ENCODE results near the gene MATR3.
"Not testable (repeated sequence)": the region's sequence is repeated elsewhere in the genome, so short reads cannot be mapped to it uniquely, and the experiment has no call there.

MATR3 gene, protein sequence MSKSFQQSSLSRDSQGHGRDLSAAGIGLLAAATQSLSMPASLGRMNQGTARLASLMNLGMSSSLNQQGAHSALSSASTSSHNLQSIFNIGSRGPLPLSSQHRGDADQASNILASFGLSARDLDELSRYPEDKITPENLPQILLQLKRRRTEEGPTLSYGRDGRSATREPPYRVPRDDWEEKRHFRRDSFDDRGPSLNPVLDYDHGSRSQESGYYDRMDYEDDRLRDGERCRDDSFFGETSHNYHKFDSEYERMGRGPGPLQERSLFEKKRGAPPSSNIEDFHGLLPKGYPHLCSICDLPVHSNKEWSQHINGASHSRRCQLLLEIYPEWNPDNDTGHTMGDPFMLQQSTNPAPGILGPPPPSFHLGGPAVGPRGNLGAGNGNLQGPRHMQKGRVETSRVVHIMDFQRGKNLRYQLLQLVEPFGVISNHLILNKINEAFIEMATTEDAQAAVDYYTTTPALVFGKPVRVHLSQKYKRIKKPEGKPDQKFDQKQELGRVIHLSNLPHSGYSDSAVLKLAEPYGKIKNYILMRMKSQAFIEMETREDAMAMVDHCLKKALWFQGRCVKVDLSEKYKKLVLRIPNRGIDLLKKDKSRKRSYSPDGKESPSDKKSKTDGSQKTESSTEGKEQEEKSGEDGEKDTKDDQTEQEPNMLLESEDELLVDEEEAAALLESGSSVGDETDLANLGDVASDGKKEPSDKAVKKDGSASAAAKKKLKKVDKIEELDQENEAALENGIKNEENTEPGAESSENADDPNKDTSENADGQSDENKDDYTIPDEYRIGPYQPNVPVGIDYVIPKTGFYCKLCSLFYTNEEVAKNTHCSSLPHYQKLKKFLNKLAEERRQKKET

DNA sequence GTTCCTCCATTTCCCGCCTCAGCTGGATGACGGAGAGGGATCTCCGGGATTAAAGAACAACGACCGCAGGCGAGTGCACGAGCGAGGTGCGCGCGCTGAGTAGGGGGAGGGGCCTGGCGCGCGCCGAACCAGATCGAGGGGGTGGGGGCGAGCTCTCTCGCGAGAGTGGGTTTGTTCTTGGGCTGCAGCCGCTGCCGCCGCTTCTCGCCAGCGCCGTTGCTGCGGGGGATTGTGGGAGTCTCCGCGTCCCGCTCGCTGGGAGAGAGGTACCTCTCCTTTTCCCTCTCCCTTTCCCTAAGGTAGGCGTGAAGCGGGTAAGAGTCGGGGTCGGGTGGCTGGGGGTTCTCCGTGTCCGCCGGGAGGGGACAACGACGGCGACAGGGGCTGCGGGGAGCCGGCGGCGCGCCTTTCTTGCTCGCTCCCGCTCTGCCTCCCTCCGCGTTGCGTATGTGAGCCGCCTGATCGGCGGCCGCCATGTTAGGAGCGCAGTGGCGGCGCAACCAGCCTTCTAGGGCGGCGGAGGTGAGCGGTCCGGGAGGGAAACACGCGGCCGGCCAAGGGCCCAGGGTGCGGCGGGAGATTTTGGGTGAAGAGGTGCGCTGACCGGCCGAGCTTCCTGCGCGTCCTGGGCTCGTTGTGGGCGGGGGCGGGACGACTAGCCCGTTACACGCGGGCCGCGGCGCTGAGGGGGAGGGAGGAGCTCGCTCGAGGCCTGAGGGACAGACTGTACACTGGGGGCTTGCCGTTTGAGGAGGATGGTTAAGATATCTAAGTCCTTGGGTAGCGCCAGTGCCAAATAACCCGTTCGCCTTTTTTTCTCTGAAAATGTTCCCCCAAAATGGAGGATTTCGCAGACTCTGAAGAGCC, at the start of gene MATR3:
Gene MATR3 (plus strand): TSS at position 234 of the 867 bp plus-strand sequence. CDS start 13,676 bp downstream, outside the sequence.
- DNase-seq, result peak; percentile 95

DNA sequence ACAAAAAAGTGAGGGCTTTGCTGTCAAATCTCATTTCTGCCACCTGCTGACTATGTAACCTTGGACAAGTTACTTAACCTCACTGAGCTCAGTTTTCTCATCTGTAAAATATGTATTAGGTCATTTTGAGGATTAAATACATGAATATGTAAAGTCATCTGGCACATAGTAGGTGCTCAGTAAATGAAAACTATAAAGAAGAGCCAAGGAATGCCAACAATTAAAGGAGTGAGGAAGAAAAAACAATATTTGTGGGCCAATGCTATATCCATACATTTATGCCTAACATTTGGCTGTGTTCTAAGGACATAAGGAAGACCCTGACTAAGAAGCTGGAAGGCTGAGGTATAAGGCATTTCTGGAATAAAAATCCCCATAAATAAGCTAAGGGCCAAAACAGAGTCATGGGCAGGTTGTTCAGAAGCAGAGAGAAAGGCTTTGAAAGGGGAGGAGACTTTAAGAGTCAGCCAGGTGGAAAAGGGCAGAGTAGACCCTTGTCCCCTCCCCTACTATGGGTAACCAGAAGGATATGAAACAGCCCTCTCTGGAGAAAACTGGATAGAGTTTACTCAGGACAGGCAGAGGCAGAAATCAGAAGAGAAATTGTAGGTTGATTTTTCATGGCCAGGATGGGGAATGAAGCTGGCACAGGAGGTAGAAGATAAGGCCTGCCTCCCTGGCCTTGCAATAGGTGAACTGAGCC, 47.8 kb upstream of the MATR3 start:
- DNase-seq, result no peak

DNA sequence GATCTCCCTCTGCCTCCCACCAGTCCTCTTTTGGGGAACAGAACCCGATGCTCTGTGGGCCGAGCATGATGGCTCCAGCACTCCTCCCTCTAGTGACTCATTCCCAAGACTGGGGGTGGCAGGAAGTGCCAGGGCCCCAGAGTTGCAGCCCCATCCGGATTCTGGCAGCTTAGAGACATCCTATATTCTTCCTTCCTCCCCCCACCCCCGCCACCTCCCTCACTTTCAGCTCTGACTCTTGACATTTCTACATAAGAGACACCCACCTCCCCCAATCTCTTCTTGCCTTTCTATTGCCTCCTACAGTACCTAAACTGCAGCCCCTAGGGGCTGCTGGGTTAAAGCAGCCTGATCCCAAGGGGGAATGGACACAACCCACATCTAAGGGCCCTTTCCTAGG, 47.1 kb upstream of the MATR3 start:
- peak; percentile 92 for DNase-seq

DNA sequence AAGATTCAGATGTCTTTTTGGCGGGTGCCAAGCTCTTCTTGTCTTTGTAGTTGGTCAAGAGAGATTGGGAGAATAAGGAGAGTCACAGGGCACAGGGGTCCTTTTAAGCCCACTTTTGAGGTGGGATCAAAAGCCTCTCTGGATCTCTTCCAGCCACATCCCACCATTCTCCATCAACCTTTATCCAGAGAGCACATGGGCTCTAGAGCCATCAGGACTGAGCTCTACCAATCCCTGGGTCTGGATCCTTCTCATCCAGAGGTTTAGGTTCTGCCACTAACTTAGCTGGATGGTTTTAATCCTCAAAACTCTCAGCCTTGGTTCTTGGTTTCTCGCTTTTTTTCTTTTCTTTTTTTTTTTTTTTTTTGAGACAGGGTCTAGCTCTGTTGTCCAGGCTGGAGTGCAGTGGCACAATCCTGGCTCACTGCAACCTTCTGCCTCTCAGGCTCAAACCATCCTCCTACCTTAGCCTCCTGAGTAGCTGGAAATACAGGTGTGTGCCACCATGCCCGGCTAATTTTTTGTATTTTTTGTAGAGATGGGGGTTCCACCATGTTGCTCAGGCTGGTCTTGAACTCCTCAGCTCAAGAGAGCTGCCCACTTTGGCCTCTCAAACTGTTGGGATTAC, 44.6 kb upstream of the MATR3 start:
- no peak for DNase-seq

DNA sequence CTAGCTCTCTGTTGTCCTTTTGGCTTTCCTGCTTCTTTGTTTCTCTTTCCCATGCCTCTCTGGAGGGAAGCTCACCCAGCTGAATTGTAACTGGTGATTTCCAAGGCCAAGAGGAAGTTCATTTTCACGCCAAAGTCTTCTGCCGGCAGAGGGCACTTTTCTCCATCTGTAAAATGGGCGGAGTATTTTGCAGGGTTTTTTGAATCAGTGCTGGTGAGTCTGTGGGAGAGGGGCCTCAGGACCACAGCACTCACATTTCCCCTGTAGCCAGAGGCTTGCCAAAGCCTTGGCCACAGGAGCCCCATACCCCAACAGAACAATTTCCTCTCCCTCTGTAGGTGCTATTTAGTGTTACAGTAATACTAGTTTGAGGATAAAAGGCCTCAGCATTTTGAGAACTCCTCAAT, 42.3 kb upstream of the MATR3 start:
- DNase-seq, result peak; percentile 70

DNA sequence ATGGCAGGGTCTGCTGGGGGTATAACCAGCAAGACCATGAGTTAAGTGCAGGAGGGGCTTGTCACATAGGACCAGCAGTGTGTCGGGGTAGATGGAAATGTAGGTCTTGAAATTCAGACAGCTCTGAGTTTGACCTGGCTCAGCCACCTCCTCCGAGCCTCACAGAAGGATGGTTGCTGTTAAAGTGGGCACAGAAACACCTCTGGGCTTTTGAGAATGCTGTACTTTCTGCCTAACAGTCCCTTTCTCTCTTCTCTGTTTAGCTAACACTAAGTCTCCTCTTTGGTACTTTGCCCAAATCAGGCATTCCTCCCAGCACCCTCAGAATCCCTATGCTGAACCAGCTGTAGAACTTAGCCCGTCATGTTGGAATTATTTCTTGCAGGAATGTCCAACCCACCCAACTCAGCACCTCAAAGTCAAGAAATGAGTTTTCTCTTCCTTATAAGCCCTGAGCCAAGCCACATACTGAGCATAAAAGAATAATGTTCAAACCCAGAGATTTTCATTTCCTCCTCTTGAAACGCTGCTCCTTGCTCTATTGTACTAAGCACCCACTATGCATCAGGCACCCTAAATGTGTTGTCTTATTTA, 41.7 kb upstream of the MATR3 start:
- DNase-seq, result no peak

DNA sequence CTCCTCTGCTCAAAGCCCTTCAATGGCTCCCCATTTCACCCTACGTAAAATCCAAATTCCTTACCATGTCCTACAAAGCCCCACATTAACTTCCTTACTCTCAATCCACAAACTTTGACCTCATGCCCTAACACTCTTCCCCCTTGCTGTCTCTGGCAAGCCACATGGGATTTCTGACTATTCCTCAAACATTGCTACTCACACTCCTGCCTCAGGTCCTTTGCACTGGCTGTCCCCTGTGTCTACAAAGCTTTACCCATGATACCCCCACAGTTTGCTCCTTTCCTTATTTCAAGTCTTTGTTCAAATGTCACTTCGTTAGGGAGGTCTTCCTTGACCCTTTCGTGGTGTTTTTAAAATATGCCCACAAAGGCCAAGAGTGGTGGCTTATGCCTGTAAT, 40.4 kb upstream of the MATR3 start:
- no peak for DNase-seq

DNA sequence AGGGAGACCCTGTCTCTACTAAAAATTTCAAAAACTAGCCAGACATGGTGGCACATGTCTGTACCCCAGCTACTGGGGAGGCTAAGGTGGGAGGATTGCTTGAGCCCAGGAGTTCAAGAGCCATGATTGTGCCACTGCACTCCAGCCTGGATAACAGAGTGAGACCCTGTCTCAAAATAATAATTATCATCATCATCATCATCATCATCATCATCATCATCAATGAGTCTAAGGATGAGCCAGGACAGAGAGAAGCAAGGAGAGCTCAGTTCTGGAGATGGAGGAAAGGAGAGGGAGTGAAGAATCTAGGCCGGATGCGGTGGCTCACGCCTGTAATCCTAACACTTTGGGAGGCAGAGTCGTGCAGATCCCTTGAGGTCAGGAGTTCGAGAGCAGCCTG, 36.7 kb upstream of the MATR3 start:
- no peak for DNase-seq

DNA sequence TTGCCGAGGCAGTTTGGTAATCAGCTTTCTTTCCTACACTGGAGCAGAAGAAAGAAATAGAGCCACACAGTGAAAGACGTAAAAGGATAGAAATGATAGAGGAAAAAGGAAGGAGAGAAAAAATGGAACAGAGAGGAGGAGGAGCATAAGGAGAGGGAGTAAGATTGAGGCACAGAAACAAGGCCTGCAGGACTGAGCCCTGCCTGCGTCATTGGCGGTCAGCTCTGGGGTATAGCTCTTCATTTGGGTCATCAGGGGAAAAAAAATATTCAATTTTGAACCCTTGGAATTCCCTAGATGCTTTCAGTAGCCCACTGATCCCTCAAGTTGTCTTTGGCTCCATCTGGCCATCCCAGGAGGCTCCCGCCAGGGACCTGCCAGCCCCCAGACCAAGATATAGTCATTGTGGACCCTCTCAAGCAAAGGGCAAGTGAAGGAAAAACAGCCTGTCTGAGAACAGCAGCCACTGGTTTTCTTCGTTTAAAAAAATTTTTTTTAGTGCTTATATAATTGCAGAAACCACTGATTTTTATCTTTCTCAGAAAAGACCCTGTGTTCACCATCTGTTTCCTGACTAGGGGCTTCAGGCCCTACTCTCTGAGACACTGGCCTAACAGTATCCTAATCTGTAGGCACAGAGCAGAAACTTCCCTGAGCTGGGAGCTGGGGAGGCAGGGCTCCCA, 31.3 kb upstream of the MATR3 start:
- DNase-seq, result no peak

DNA sequence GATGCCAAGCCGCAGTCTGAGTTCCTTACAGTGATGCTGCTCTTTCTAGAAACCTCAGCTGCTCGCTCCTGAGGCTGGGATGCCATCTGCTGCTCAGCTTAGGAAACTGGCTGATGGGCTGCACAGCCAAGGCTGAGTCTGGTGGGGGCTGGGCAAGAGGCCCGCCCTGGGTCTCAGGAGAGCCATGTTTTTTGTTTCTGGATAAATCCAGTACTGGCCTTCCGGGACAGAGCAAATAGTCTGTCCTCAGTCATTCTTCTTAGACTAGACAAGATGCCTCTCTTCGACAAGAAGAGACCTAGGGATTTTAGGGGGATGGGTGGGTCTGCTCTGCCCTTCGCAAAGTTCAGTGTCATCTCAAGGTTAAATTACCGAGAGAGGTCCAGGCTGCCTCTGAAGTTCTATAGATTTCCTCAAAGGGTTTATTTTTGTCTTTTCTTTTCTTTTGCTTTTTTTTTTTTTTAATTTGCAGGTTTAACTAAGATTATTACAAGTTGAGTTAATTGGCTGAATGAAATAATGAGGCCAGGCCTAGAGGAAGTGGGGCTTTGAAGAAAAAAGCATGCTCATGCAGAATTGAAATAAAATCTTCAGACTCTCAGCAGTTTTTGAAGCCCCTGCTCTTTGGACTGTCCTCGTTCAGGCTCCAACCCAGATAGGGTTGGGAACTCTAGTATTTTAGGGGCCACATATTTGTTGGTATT, 30.6 kb upstream of the MATR3 start:
- peak; percentile 84 for DNase-seq

DNA sequence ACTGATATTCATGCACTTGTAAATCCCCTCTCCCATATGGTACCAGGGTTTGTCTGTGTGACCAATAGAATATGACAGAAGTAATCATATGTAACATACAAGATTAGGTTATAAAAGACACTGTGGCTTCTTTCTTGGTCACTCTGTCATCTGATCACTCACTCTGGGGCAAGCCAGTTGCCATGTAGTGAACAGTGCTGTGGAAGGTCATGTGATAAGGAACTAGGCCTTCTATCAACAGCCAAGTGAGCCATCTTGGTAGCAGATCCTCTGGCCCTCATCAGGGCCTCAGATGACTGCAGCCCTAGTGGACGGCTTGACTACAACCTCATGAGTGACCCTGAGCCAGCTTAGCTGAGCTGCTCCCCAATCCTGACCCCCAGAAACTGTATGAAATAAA, 30.0 kb upstream of the MATR3 start:
- peak; percentile 38 for DNase-seq

DNA sequence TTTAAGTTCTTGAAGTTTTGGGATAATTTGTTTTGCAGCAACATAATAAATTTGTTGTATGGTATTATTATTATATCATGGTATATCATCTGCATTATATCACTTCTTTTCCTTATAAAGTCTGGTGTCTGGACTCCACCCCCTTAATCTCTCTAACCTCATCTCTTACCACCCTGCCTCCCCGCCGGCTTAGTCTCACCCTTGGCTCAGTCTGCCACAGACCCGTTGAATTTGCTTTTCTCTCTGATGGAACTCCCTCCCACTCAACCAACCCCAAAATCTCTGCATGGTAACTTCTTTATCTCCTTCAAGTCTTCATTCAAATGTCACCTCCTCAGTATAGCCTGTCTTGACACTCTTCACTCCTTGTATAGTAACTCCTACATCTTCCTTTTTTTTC, 29.6 kb upstream of the MATR3 start:
- DNase-seq, result no peak

DNA sequence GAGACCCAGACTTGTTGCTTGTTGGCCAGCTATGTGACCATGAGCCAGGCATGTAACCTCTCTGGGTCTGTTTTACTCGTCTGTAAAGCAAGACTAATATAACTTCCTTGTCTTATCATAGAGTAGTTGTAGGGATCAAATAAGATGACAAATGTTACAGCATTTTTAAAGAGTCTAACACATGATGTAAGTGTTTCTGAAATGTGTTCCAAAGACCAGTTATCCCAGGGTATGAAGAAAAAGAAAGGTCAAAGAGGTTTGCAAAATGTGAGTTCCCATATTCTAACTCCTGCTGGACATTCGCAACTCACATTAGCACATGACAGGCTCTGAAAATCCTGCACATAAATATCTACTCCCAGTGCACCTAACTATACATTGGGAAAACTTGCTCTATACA, 28.5 kb upstream of the MATR3 start:
- DNase-seq, result peak; percentile 54

DNA sequence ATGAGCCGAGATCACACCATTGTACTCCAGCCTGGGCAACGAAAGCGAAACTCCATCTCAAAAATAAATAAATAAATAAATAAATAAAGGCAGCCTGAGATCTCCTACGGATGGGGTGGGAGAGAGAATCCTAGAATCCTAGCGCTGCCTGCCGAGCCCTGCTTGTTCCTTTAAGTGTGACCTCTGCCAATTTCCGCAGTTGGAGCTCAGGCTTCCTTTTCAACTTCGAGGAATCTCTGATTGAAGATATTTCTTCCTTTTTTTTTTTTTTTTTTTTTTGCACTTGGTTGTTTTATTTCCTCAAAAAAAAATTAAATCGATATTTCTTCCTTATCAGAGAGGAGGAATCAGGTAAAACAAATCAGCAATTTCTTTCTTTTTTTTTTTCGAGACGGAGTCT, 27.3 kb upstream of the MATR3 start:
- DNase-seq, result no peak

DNA sequence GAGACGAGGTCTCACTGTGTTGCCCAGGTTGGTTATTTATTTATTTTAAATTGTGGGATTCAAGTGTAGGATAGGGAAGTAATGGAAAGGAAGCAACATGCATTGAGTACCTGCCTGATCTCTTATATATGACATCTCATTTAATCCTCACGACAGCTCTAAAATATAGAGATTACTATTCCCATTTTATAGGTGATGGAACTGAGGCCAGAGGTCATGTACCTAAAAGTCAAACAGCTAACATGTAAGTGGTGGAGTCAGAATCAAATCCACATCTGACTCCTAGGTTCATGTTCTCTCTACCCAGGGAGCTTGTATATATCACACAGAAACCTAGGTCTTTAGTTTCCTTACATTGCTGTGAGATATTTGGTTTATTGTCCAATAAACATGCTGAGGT, 26.1 kb upstream of the MATR3 start:
- DNase-seq, result no peak

DNA sequence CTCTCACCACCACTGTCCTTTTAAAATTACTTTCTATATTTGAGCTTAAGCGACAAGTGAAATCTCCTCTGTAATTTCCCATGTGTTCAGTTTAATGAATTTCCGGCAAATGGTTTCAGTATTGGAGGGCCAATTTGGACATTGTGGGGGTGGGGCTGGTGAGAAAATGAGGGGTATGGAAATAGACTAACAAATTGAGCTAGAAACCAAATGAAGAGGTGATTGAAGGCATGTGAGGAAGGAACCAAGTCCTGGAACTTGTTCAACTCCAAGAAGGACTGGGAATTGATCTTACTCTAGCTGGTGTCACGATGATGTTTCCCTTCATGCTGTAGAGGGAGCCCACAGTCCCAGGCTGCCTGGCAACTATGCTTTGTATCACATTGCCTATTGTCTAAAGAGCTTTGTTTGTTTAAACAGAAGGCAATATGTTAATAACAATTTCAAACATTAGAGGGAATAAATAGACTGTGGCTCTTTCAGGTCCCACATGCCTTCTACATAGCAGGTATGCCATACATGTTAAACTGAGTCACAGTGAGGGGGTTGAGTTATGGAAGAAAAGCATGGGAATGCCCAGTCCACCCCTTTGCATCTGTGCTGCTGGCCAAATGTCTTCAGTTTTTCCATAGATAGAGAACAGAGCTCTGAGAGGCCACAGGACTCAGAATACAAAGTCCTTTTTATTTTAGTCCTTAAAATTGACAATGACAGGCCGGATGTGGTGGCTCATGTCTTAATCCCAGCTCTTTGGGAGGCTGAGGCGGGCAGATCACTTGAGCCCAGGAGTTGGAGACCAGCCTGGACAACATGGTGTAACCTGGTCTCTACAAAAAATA, 25.0 kb upstream of the MATR3 start:
- DNase-seq, result no peak

DNA sequence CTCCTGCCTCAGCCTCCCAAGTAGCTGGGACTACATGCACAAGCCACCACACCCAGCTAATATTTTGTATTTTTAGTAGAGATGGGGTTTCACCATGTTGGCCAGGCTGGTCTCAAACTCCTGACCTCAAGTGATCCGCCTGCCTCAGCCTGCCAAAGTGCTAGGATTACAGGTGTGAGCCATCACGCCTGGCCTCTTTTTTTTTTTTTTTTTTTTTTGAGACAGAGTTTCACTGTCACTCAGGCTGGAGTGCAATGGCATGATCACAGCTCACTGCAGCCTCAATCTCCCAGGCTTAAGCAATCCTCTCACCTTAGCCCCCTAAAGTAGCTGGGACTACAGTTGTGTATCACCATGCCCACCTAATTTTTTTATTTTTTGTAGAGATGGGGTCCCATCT, 22.8 kb upstream of the MATR3 start:
- DNase-seq, result not testable (repeated sequence)

DNA sequence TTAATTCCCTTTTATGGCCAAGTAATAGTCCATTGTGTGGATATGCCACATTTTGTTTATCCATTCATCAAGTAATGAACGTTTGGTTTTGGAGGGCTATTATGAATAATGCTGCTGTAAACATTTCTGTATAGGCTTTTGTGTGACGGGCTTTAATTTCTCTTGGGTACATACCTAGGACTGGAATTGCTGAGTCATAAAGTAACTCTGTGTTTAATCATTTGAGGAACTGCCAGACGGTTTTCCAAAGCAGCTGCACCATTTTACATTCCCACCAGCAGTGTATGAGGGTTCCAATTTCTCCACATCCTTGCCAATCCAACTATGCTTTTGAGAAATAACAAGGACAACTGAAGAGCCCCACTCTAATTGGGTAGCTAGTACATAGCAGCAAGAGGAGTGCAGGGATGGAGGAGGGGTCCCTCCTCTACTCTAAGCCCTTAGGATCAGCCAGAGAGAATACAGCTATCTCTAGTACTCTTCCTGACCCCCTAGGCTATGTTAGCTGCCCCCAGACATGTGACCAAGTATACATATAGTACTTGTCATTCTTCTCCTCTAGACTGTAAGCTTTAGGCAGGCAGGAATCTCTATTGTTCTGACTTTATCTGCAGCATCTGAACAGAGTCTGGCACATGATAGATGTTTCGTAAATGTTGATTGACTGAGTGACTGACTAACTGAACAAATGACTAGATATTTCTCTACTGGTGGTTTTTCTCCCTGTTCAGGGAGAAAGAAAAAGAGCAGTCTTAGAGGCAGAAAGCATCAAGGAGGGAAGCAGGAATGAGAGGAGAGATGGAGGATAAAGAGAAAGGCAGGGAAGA, 22.1 kb upstream of the MATR3 start:
- DNase-seq, result peak; percentile 42
